Upper lobe of left lung (tissue), 6 donors: Measurements from ENCODE around the gene BLMH. TPM values are rescaled to one million over a fixed set of nuclear protein-coding genes. Genes with fewer than 3 reads are reported as not detected.

ENCODE experiments used
- ATAC-seq, 2 donors: fragments of 200-7000 bp; cut with Tn5 transposase; one replicate each; pipeline ENCODE4 v1.9.1; 2022; ENCODE audit warnings: mild to moderate bottlenecking in 2 of 2, moderate library complexity in 2 of 2; ENCODE audit not compliant: low FRiP score in 2 of 2
- DNase-seq, 2 donors: peaks; one replicate each; pipeline ENCODE4 v3.0.0-alpha.2; 2019 to 2020
- H3K27ac ChIP-seq, 4 donors: fragments of 200-600 bp; sonication (generic); one replicate each; pipeline ENCODE4 v1.5.1; 2016 to 2019
- H3K27me3 ChIP-seq, 4 donors: fragments of 200-600 bp; sonication (generic); one replicate each; pipeline ENCODE4 v1.5.1; 2017 to 2019
- H3K36me3 ChIP-seq, 4 donors: fragments of 200-600 bp; sonication (generic); one replicate each; pipeline ENCODE4 v1.5.1; 2016 to 2019
- H3K4me1 ChIP-seq, 4 donors: fragments of 200-600 bp; sonication (generic); one replicate each; pipeline ENCODE4 v1.5.1; 2018 to 2019
- H3K4me3 ChIP-seq, 4 donors: fragments of 200-600 bp; sonication (generic); one replicate each; pipeline ENCODE4 v1.5.1; 2017 to 2019; ENCODE audit warnings: mild to moderate bottlenecking in 2 of 4, moderate library complexity in 1 of 4
- H3K9me3 ChIP-seq, 4 donors: fragments of 200-600 bp; sonication (generic); one replicate each; pipeline ENCODE4 v1.5.1; 2018 to 2019
- CTCF ChIP-seq, 6 experiments: fragments of 450-650 bp in 4 of 6; fragments of 200-600 bp in 2 of 6; sonication (generic) in 2 of 6; IDR thresholded peaks; one replicate each; pipeline ENCODE4 v1.5.1; 2016 to 2019; ENCODE audit warnings: antibody characterized with exemption in 6 of 6
- EP300 ChIP-seq, 4 donors: sonication (generic); formaldehyde crosslinking; IDR thresholded peaks; one replicate each; pipeline ENCODE4 v1.5.1; 2017; ENCODE audit warnings: antibody characterized with exemption in 4 of 4, control low read depth in 2 of 4
- POLR2A ChIP-seq, 4 donors: fragments of 450-650 bp; IDR thresholded peaks; one replicate each; pipeline ENCODE4 v1.5.1; 2016 to 2017; ENCODE audit warnings: antibody characterized with exemption in 4 of 4, mild to moderate bottlenecking in 2 of 4
- POLR2AphosphoS5 ChIP-seq, 2 donors: sonication (generic); formaldehyde crosslinking; IDR thresholded peaks; one replicate each; pipeline ENCODE4 v1.5.1; 2017; ENCODE audit warnings: antibody characterized with exemption in 2 of 2
- WGBS, 2 donors: methylation state at CpG; one replicate each; pipeline ENCODE4 v1.1.5; 2017 to 2018; 5-methylcytosine and 5-hydroxymethylcytosine counted together
- total RNA-seq, 6 donors: library from RNA; depleted of rRNA in 4 of 6; stranded (reverse); fragments of >200 nt in 4 of 6; gene quantifications; one replicate each; pipeline versions ENCODE4 v1.1.0 to v1.2.1, GENCODE V29; 2016 to 2021
- donor health status: DM: no; HTN: no; CAD: no; lungs with moderate emphysema.
- donor health status: DM: no; HTN: yes; CAD: no; lungs with severe emphysema.

The BLMH gene
- total RNA-seq, 6 donors from 2014 or later, result 16.4 to 33.6 (median 22.4) TPM

- TF ChIP-seq EP300 (IDR thresholded peaks at IDR 0.05), result no peak
- no peak for TF ChIP-seq CTCF (IDR thresholded peaks at IDR 0.05)
- TF ChIP-seq POLR2A (IDR thresholded peaks at IDR 0.05), result peak in 3 of 4 donors; percentile 39 to 76 (median 46)
- TF ChIP-seq POLR2AphosphoS5 (IDR thresholded peaks at IDR 0.05), result peak in 1 of 2 donors; percentile 56
- Histone ChIP-seq H3K4me3 (peak within 1 kb of the TSS; percentile 39 to 66 (median 56)), H3K9me3 (no peaks in the 10 kb centered on the region), H3K27me3 (peaks cover 0 to 23% (median 13%) of the 10 kb centered on the region in 4 donors), H3K36me3 (no peaks in the 10 kb centered on the region), H3K27ac (peak within 1 kb of the TSS; percentile 67 to 83 (median 78)), H3K4me1 (peaks cover 34 to 50% (median 39%) of the 10 kb centered on the region in 4 donors)
- ATAC-seq, result peak in 1 of 2 donors; percentile 53
- 2 to 4% methylated on average over 16 to 55 of the region's 82 CpGs for WGBS, 2 donors
- DNase-seq, result peak in 1 of 2 donors; percentile 85
Observed at GRCh38 chr17:30235386-30236296, 56.1 kb downstream of the BLMH start, which contains the start of gene SLC6A4. Gene SLC6A4, minus strand, starts transcription at chr17:30235697. Its CDS starts 13,739 bp downstream, at chr17:30221958.

GRCh38 chr17:30234964-30235363, 56.8 kb downstream of the BLMH start:
- H3K4me1 ChIP-seq, result peaks cover 37 to 50% (median 40%) of the 10 kb centered on the region in 4 donors
- no peak for ATAC-seq
- no peak for TF ChIP-seq POLR2A (IDR thresholded peaks at IDR 0.05)
- no peak for TF ChIP-seq POLR2AphosphoS5 (IDR thresholded peaks at IDR 0.05)
- TF ChIP-seq EP300 (IDR thresholded peaks at IDR 0.05), result no peak
- no peak for TF ChIP-seq CTCF (IDR thresholded peaks at IDR 0.05)
- peaks cover 0 to 23% (median 13%) of the 10 kb centered on the region in 4 donors for H3K27me3 ChIP-seq
- H3K9me3 ChIP-seq, result no peaks in the 10 kb centered on the region
- WGBS, 2 donors, result 29 to 46% methylated on average over 11 to 12 of the region's 12 CpGs
- no peaks in the 10 kb centered on the region for H3K36me3 ChIP-seq
- H3K27ac ChIP-seq, result peak overlapping the region; percentile 67 to 83 (median 78)
- no peak for DNase-seq
- peak overlapping the region; percentile 39 to 66 (median 56) for H3K4me3 ChIP-seq

GRCh38 chr17:30234296-30234695, 57.4 kb downstream of the BLMH start:
- Histone ChIP-seq H3K4me1 (peaks cover 36 to 45% (median 40%) of the 10 kb centered on the region in 4 donors), H3K27me3 (peaks cover 0 to 23% (median 13%) of the 10 kb centered on the region in 4 donors), H3K4me3 (peak overlapping the region in 3 of 4 donors; percentile 55 to 66 (median 56)), H3K36me3 (no peaks in the 10 kb centered on the region), H3K27ac (peak overlapping the region in 3 of 4 donors; percentile 74 to 83 (median 83)), H3K9me3 (no peaks in the 10 kb centered on the region)
- TF ChIP-seq EP300 (IDR thresholded peaks at IDR 0.05) (no peak), POLR2AphosphoS5 (IDR thresholded peaks at IDR 0.05) (no peak), POLR2A (IDR thresholded peaks at IDR 0.05) (no peak), CTCF (IDR thresholded peaks at IDR 0.05) (no peak)
- no peak for DNase-seq
- 59 to 60% methylated on average over 6 of the region's 6 CpGs for WGBS, 2 donors
- no peak for ATAC-seq

GRCh38 chr17:30232824-30233427, 58.8 kb downstream of the BLMH start:
- Histone ChIP-seq H3K36me3 (no peaks in the 10 kb centered on the region), H3K4me1 (peaks cover 25 to 36% (median 33%) of the 10 kb centered on the region in 4 donors), H3K4me3 (peak overlapping the region; percentile 1 to 66 (median 56)), H3K27me3 (peaks cover 0 to 15% (median 9%) of the 10 kb centered on the region in 4 donors), H3K9me3 (no peaks in the 10 kb centered on the region), H3K27ac (peak overlapping the region in 3 of 4 donors; percentile 74 to 83 (median 83))
- ATAC-seq, result no peak
- no peak for DNase-seq
- TF ChIP-seq POLR2AphosphoS5 (IDR thresholded peaks at IDR 0.05) (no peak), CTCF (IDR thresholded peaks at IDR 0.05) (no peak), EP300 (IDR thresholded peaks at IDR 0.05) (no peak), POLR2A (IDR thresholded peaks at IDR 0.05) (no peak)
- 59 to 62% methylated on average over 11 of the region's 11 CpGs for WGBS, 2 donors
